SU-DHL-6 (cell line): ENCODE data around the gene MTERF4.
A peak's percentile ranks its signal among the peaks of the same experiment; 100 is the strongest.

ENCODE experiments used
- H2AFZ ChIP-seq: fragments of 200-600 bp; sonication (generic); 2 replicates; pipeline ENCODE4 v1.6.1; 2014; ENCODE audit warnings: low read depth, mild to moderate bottlenecking, moderate library complexity, mixed read lengths, antibody characterized with exemption, low read length; ENCODE audit not compliant: severe bottlenecking
- H3F3A ChIP-seq: fragments of 200-600 bp; shearing (Covaris generic); 2 replicates; pipeline ENCODE4 v1.6.0; 2016; ENCODE audit warnings: antibody characterized with exemption, mild to moderate bottlenecking; ENCODE audit not compliant: insufficient read depth
- H3K27ac ChIP-seq: fragments of 200-600 bp; sonication (generic); 2 replicates; pipeline ENCODE4 v1.5.1; 2016; ENCODE audit warnings: low read depth, mild to moderate bottlenecking, low read length, moderate library complexity, mixed read lengths
- H3K27me3 ChIP-seq: fragments of 200-600 bp; sonication (generic), shearing (Covaris generic); 2 replicates; pipeline ENCODE4 v1.6.0; 2014; ENCODE audit warnings: mild to moderate bottlenecking, low read length
- H3K36me3 ChIP-seq: fragments of 200-600 bp; sonication (generic); 2 replicates; pipeline ENCODE4 v1.6.1; 2014; ENCODE audit warnings: mild to moderate bottlenecking, low read length, mixed read lengths
- H3K4me2 ChIP-seq: fragments of 300-600, 200-600 bp; shearing (Covaris generic), sonication (generic); 2 replicates; pipeline ENCODE4 v1.6.0; 2014; ENCODE audit warnings: low read length, low read depth, mild to moderate bottlenecking; ENCODE audit not compliant: poor library complexity, severe bottlenecking
- H3K4me3 ChIP-seq: fragments of 200-600 bp; sonication (generic); 2 replicates; pipeline ENCODE4 v1.5.1; 2014; ENCODE audit warnings: antibody characterized with exemption, low read length, mild to moderate bottlenecking, mixed read lengths; ENCODE audit not compliant: insufficient read depth, poor library complexity, severe bottlenecking
- H3K79me2 ChIP-seq: fragments of 200-600 bp; sonication (generic); 2 replicates; pipeline ENCODE4 v1.6.1; 2014; ENCODE audit warnings: mild to moderate bottlenecking, low read length, moderate library complexity; ENCODE audit not compliant: insufficient read depth
- H3K9ac ChIP-seq: fragments of 200-600 bp; sonication (generic); 2 replicates; pipeline ENCODE4 v1.7.0; 2014; ENCODE audit warnings: mild to moderate bottlenecking, low read length
- H3K9me2 ChIP-seq: fragments of 200-600 bp; sonication (generic); replicated peaks from 2 replicates; pipeline ENCODE4 v1.6.1; 2014; ENCODE audit warnings: low read length; ENCODE audit not compliant: insufficient read depth
- H3K9me3 ChIP-seq: fragments of 200-600 bp; sonication (generic); 2 replicates; pipeline ENCODE4 v1.6.1; 2014; ENCODE audit warnings: low read length, mixed read lengths; ENCODE audit not compliant: insufficient read depth
- H4K20me1 ChIP-seq: fragments of 200-600 bp; sonication (generic); 2 replicates; pipeline ENCODE4 v1.6.1; 2014; ENCODE audit warnings: low read depth, mild to moderate bottlenecking, antibody characterized with exemption, low read length, moderate library complexity, mixed read lengths
- EZH2phosphoT487 ChIP-seq: fragments of 200-600 bp; sonication (generic), shearing (Covaris generic); conservative IDR thresholded peaks from 2 replicates; pipeline ENCODE4 v1.6.1; 2018; ENCODE audit warnings: mild to moderate bottlenecking, antibody characterized with exemption, low read length, moderate library complexity, mixed read lengths
- TF ChIP-seq, protein P1 (sequence below): fragments of 200-600 bp; sonication (generic); IDR thresholded peaks from one replicate; pipeline ENCODE4 v1.5.1; 2017; ENCODE audit warnings: antibody characterized with exemption, mild to moderate bottlenecking, low read length, moderate library complexity; ENCODE audit not compliant: insufficient read depth, poor library complexity, severe bottlenecking

MTERF4 gene

DNA sequence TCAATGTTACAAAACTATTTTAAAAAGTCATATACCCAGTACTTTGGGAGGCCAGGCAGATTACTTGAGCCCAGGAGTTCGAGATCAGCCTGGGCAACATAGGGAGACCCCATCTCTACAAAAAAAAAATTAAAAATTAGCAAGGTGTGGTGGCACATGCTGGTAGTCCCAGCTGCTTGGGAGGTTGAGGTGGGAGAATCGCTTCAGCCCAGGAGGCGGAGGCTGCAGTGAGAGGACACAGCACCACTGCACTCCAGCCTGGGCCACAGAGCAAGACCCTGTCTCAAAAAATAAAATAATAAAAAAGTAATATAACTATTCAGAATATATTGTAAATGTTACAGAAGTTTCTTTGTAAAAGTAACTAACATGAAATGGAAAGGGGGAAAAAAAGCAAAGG, 45.2 kb upstream of the MTERF4 start:
- TF ChIP-seq, protein P1, sequence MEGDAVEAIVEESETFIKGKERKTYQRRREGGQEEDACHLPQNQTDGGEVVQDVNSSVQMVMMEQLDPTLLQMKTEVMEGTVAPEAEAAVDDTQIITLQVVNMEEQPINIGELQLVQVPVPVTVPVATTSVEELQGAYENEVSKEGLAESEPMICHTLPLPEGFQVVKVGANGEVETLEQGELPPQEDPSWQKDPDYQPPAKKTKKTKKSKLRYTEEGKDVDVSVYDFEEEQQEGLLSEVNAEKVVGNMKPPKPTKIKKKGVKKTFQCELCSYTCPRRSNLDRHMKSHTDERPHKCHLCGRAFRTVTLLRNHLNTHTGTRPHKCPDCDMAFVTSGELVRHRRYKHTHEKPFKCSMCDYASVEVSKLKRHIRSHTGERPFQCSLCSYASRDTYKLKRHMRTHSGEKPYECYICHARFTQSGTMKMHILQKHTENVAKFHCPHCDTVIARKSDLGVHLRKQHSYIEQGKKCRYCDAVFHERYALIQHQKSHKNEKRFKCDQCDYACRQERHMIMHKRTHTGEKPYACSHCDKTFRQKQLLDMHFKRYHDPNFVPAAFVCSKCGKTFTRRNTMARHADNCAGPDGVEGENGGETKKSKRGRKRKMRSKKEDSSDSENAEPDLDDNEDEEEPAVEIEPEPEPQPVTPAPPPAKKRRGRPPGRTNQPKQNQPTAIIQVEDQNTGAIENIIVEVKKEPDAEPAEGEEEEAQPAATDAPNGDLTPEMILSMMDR, result no peak
- TF ChIP-seq EZH2phosphoT487, result no peak
- H3K9me2 ChIP-seq, result no peaks in the 10 kb centered on the region
- no peak overlapping the region for H2AFZ ChIP-seq
- no peak overlapping the region for H3K4me3 ChIP-seq
- H3K36me3 ChIP-seq, result no peaks in the 10 kb centered on the region
- no peaks in the 10 kb centered on the region for H3K9me3 ChIP-seq
- no peak overlapping the region for H3K27ac ChIP-seq
- H3K4me2 ChIP-seq, result peak overlapping the region; percentile 16
- peaks cover 4% of the 10 kb centered on the region; the same call in 1 of the 2 replicates for H4K20me1 ChIP-seq
- 0 out of 2 replicates have a peak, but pooled peaks cover 6% of the 10 kb centered on the region for H3F3A ChIP-seq
- no peak overlapping the region for H3K9ac ChIP-seq
- H3K79me2 ChIP-seq, result peaks cover 42% of the 10 kb centered on the region
- no peaks in the 10 kb centered on the region for H3K27me3 ChIP-seq

DNA sequence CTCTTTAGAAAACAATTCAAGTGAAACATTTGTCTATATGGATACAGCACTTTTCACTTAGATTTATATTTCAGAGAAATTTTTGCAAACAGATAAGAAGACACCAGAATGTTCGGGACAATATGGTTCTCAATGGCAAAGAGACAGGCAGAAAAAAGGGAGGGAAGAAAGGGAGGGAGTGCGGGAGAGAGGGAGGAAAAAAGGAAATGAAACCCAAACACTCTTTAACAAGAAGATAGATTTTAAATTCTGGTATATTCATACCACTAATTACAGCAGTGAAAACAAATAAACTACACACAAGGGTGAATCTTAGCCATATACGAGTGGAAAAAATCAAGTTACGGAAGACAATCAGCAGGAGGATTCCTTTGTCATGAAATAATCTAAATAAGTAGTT, 44.2 kb upstream of the MTERF4 start:
- TF ChIP-seq, protein P1, result no peak
- no peak for TF ChIP-seq EZH2phosphoT487
- H3K9ac ChIP-seq, result no peak overlapping the region

DNA sequence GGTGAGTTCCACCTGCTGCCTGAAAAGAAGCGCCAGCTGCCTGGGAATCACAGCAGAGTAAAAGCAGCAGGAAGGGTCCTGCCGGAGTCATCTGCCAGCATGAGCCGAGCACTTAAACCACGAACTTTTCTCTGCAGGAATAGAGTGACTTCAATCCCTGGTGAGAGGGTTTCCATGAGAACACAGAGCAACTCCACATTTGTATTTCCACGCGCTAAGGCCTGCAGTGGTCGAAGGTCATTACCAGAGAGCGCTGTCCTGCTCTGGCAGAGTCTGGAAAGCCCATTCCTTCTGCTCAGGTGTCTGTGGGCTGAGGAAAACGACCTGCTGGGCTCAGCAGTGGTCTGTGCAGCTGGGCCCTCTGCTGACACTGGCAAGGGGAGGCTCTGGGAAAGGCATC, 40.5 kb upstream of the MTERF4 start:
- H3K27me3 ChIP-seq, result no peaks in the 10 kb centered on the region
- H3K4me2 ChIP-seq, result no peak overlapping the region
- H3K9me2 ChIP-seq, result no peaks in the 10 kb centered on the region
- 0 out of 2 replicates have a peak, but pooled peaks cover 4% of the 10 kb centered on the region for H4K20me1 ChIP-seq
- H3F3A ChIP-seq, result 0 out of 2 replicates have a peak, but pooled peaks cover 6% of the 10 kb centered on the region
- no peak overlapping the region for H3K4me3 ChIP-seq
- no peaks in the 10 kb centered on the region for H3K9me3 ChIP-seq
- H3K79me2 ChIP-seq, result peaks cover 12% of the 10 kb centered on the region
- TF ChIP-seq EZH2phosphoT487, result no peak
- TF ChIP-seq, protein P1, result no peak
- no peaks in the 10 kb centered on the region for H3K36me3 ChIP-seq
- no peak overlapping the region for H2AFZ ChIP-seq
- no peak overlapping the region for H3K27ac ChIP-seq
- no peak overlapping the region for H3K9ac ChIP-seq

More for the DNA sequence above, 44.2 kb upstream of the MTERF4 start:
- Histone ChIP-seq H2AFZ (no peak overlapping the region), H3K4me3 (no peak overlapping the region), H4K20me1 (peaks cover 4% of the 10 kb centered on the region; the same call in 1 of the 2 replicates), H3K4me2 (peak overlapping the region; percentile 16), H3K9me3 (no peaks in the 10 kb centered on the region), H3K27me3 (no peaks in the 10 kb centered on the region), H3K27ac (no peak overlapping the region), H3F3A (0 out of 2 replicates have a peak, but pooled peaks cover 6% of the 10 kb centered on the region), H3K79me2 (peaks cover 31% of the 10 kb centered on the region), H3K36me3 (no peaks in the 10 kb centered on the region), H3K9me2 (no peaks in the 10 kb centered on the region)
